ENCODE measurements around the gene TMCO6. TPM values are rescaled to one million over a fixed set of nuclear protein-coding genes. Genes with fewer than 3 reads are reported as not detected.
"Not testable (repeated sequence)": the region's sequence is repeated elsewhere in the genome, so short reads cannot be mapped to it uniquely, and the experiment has no call there.

Gene TMCO6
- total RNA-seq, 2 experiments from 2014 or later: 20.9 to 21.1 TPM

- ChIA-PET POLR2A (interaction anchor here (0.5 to 7.2 kb wide), 10 partner anchors 17 to 285 kb away, joined by 3 to 89 read pairs (median 6); partner anchors contain the start of genes ANKHD1, CD14, EIF4EBP3 and HARS1), CTCF (interaction anchor here (0.5 to 1.1 kb wide), 3 partner anchors 46 to 420 kb away, joined by 3 read pairs; no protein-coding TSS in a partner anchor)
- H3K9me3 ChIP-seq (ENCODE audit: control insufficient read depth in 1 of 2, insufficient read depth in 1 of 2, low read length in 2 of 2): no peaks in the 10 kb centered on the region
- peak within 1 kb of the TSS; percentile 98 for H3K4me3 ChIP-seq (ENCODE audit: low read length)
- TF ChIP-seq CTCF (IDR thresholded peaks at IDR 0.05): no peak
- H3K9me3 Mint-ChIP-seq: no peaks in the 10 kb centered on the region
- intact Hi-C loops (cut with DNase I, micrococcal nuclease): loop anchor here (1.0 to 5.0 kb wide), 6 partner anchors 18 to 100 kb away; partner anchors contain the start of genes HARS1 (in 2 of the 2), HARS2 (in 2 of the 2), APBB3 (in 1 of the 2) and IK (in 1 of the 2)
- no peaks in the 10 kb centered on the region for H3K27me3 Mint-ChIP-seq
- no peaks in the 10 kb centered on the region for H3K27me3 ChIP-seq (ENCODE audit: control insufficient read depth in 1 of 2, insufficient read depth in 2 of 2, low read length in 2 of 2)
- H3K27ac ChIP-seq (ENCODE audit: low read depth in 1 of 2, low read length in 2 of 2): peak within 1 kb of the TSS; percentile 87 to 93
- H3K36me3 Mint-ChIP-seq (ENCODE audit: low read depth): peaks cover 90% of the 10 kb centered on the region
- H3K36me3 ChIP-seq (ENCODE audit: insufficient read depth, low read length): peaks cover 64% of the 10 kb centered on the region
- peaks cover 45% of the 10 kb centered on the region for H3K4me1 Mint-ChIP-seq (ENCODE audit: low read depth)
- H3K27ac Mint-ChIP-seq: peak within 1 kb of the TSS; percentile 98
- DNase-seq (peak; percentile 90 to 98 (median 95)), ATAC-seq (ENCODE audit: poor library complexity) (peak; percentile 92)
- peak within 1 kb of the TSS; percentile 91 for H3K4me3 Mint-ChIP-seq
- H3K4me1 ChIP-seq (ENCODE audit: insufficient read depth, low read length): peaks cover 26% of the 10 kb centered on the region
Measured at GRCh38 chr5:140664359-140665119, 25.3 kb downstream of the TMCO6 start, which contains the start of gene WDR55. WDR55 (plus strand) TSS chr5:140664904; CDS start chr5:140664913, 9 bp downstream.

GRCh38 chr5:140671035-140671434 is 31.8 kb downstream of the TMCO6 start:
- Mint-ChIP-seq H3K36me3 (ENCODE audit: low read depth) (peaks cover 83% of the 10 kb centered on the region), H3K4me1 (ENCODE audit: low read depth) (peaks cover 21% of the 10 kb centered on the region)
- H3K9me3 ChIP-seq (ENCODE audit: control insufficient read depth in 1 of 2, insufficient read depth in 1 of 2, low read length in 2 of 2); H3K4me3 Mint-ChIP-seq; H3K9me3 Mint-ChIP-seq; intact Hi-C loops (cut with DNase I, micrococcal nuclease); H3K27ac ChIP-seq (ENCODE audit: low read depth in 1 of 2, low read length in 2 of 2); ATAC-seq (ENCODE audit: poor library complexity); H3K4me1 ChIP-seq (ENCODE audit: insufficient read depth, low read length); H3K27me3 Mint-ChIP-seq; CTCF ChIA-PET; H3K27me3 ChIP-seq (ENCODE audit: control insufficient read depth in 1 of 2, insufficient read depth in 2 of 2, low read length in 2 of 2); DNase-seq; H3K27ac Mint-ChIP-seq; H3K4me3 ChIP-seq (ENCODE audit: low read length): not testable (repeated sequence)
- POLR2A ChIA-PET: interaction anchor here (0.6 to 1.2 kb wide), 2 partner anchors 23 to 29 kb away, joined by 3 to 4 read pairs; partner anchors contain the start of genes IK, NDUFA2 and ZMAT2
- H3K36me3 ChIP-seq (ENCODE audit: insufficient read depth, low read length): peaks cover 76% of the 10 kb centered on the region

- Mint-ChIP-seq H3K4me3 (no peak overlapping the region), H3K4me1 (ENCODE audit: low read depth) (peaks cover 16% of the 10 kb centered on the region), H3K36me3 (ENCODE audit: low read depth) (peaks cover 83% of the 10 kb centered on the region), H3K27ac (no peak overlapping the region), H3K9me3 (no peaks in the 10 kb centered on the region), H3K27me3 (no peaks in the 10 kb centered on the region)
- H3K4me1 ChIP-seq (ENCODE audit: insufficient read depth, low read length): peaks cover 5% of the 10 kb centered on the region
- H3K27ac ChIP-seq (ENCODE audit: low read depth in 1 of 2, low read length in 2 of 2): no peak overlapping the region
- H3K4me3 ChIP-seq (ENCODE audit: low read length): no peak overlapping the region
- no peaks in the 10 kb centered on the region for H3K9me3 ChIP-seq (ENCODE audit: control insufficient read depth in 1 of 2, insufficient read depth in 1 of 2, low read length in 2 of 2)
- no peak for TF ChIP-seq CTCF (IDR thresholded peaks at IDR 0.05)
- intact Hi-C loops (cut with DNase I, micrococcal nuclease): no loop called here
- ATAC-seq (ENCODE audit: poor library complexity): no peak
- peaks cover 81% of the 10 kb centered on the region for H3K36me3 ChIP-seq (ENCODE audit: insufficient read depth, low read length)
- H3K27me3 ChIP-seq (ENCODE audit: control insufficient read depth in 1 of 2, insufficient read depth in 2 of 2, low read length in 2 of 2): no peaks in the 10 kb centered on the region
- ChIA-PET POLR2A (interaction anchor here (0.6 to 1.2 kb wide), 2 partner anchors 24 to 29 kb away, joined by 3 to 4 read pairs; partner anchors contain the start of genes IK, NDUFA2 and ZMAT2), CTCF (no interaction called here)
- DNase-seq: no peak
Measured at GRCh38 chr5:140671472-140672125, 32.3 kb downstream of the TMCO6 start.
